Small intestine (tissue), 7 donors: ENCODE measurements around the gene ANO4. TPM values are rescaled to one million over a fixed set of nuclear protein-coding genes. Genes with fewer than 3 reads are reported as not detected.
A peak's percentile ranks its signal among the peaks of the same experiment; 100 is the strongest.
"Not testable (repeated sequence)": the region's sequence is repeated elsewhere in the genome, so short reads cannot be mapped to it uniquely, and the experiment has no call there.

ENCODE experiments used
- DNase-seq, 2 donors: peaks; one replicate each; pipeline versions ENCODE4 v3.0.0 to v3.0.0-alpha.2; 2013
- FAIRE-seq: peaks from 2 replicates; lab custom pipeline; 2012; peaks lifted over from hg19 to GRCh38; lab: Jason Lieb, UNC
- H3K27ac ChIP-seq, 3 donors: one replicate each; pipeline ENCODE4 v1.5.1; 2013; ENCODE audit warnings: low read length in 2 of 3, mild to moderate bottlenecking in 2 of 3, control low read depth in 1 of 3, inconsistent platforms in 1 of 3, low read depth in 1 of 3, moderate library complexity in 1 of 3
- H3K27me3 ChIP-seq, 3 donors: one replicate each; pipeline ENCODE4 v1.6.1; 2013; ENCODE audit warnings: low read length in 3 of 3, inconsistent platforms in 1 of 3; ENCODE audit not compliant: control insufficient read depth in 3 of 3, insufficient read depth in 3 of 3
- H3K36me3 ChIP-seq, 3 donors: one replicate each; pipeline ENCODE4 v1.6.1; 2013; ENCODE audit warnings: low read length in 3 of 3, inconsistent platforms in 1 of 3, low read depth in 1 of 3, mild to moderate bottlenecking in 1 of 3, moderate library complexity in 1 of 3; ENCODE audit not compliant: control insufficient read depth in 3 of 3, insufficient read depth in 2 of 3
- H3K4me1 ChIP-seq, 3 donors: one replicate each; pipeline ENCODE4 v1.6.1; 2013; ENCODE audit warnings: low read length in 2 of 3, inconsistent platforms in 1 of 3, low read depth in 1 of 3, mild to moderate bottlenecking in 1 of 3, moderate library complexity in 1 of 3; ENCODE audit not compliant: control insufficient read depth in 3 of 3, insufficient read depth in 2 of 3
- H3K4me3 ChIP-seq, 3 donors: one replicate each; pipeline ENCODE4 v1.5.1; 2013; ENCODE audit warnings: low read length in 3 of 3, control low read depth in 1 of 3, inconsistent platforms in 1 of 3, low read depth in 1 of 3, mild to moderate bottlenecking in 1 of 3, moderate library complexity in 1 of 3
- H3K9me3 ChIP-seq, 2 donors: one replicate each; pipeline ENCODE4 v1.6.1; 2013; ENCODE audit warnings: low read depth in 1 of 2, low read length in 1 of 2; ENCODE audit not compliant: control insufficient read depth in 2 of 2, insufficient read depth in 1 of 2
- WGBS, 3 donors: extraction: QIAGEN DNeasy Blood & Tissue Kit; methylation state at CpG; one replicate each; pipeline ENCODE4 v1.1.7; 2013; 5-methylcytosine and 5-hydroxymethylcytosine counted together
- polyA plus RNA-seq, 4 donors: library from polyadenylated mRNA; stranded (reverse) in 3 of 4; unstranded in 1 of 4; fragments of 200-250 nt in 3 of 4; fragments of 120-200 nt in 1 of 4; gene quantifications; one replicate each; pipeline versions ENCODE4 v1.2.1 to v1.2.3, GENCODE V29; 2013
- donor health status: healthy with polysubstance abuse.
- donor health status: control.
- donor health status: control.
- donor health status: Bipolar disorder and iron deficiency.
- donor health status: healthy.

ANO4 gene
- polyA plus RNA-seq, 4 donors = 0.03 to 2.1 (median 0.54) TPM; not detected in 1

GRCh38 chr12:101089271-101089670 is 294.7 kb downstream of the ANO4 start:
- Histone ChIP-seq H3K4me3 (no peak overlapping the region), H3K36me3 (no peaks in the 10 kb centered on the region), H3K27me3 (no peaks in the 10 kb centered on the region), H3K9me3 (no peaks in the 10 kb centered on the region), H3K27ac (no peak overlapping the region), H3K4me1 (no peaks in the 10 kb centered on the region)
- no peak for DNase-seq
- FAIRE-seq = no peak
- 80 to 82% (median 80%) methylated on average over 3 of the region's 3 CpGs for WGBS, 3 donors

DNA sequence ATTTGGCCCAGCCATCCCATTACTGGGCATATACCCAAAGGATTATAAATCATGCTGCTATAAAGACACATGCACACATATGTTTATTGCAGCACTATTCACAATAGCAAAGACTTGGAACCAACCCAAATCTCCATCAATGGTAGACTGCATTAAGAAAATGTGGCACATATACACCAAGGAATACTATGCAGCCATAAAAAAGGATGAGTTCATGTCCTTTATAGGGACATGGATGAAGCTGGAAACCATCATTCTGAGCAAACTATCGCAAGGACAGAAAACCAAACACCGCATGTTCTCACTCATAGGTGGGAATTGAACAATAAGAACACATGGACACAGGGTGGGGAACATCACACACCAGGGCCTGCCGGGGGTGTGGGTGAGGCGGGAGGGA is 295.6 kb downstream of the ANO4 start:
- not testable (repeated sequence) for H3K4me1 ChIP-seq, FAIRE-seq, H3K4me3 ChIP-seq, DNase-seq, H3K36me3 ChIP-seq, H3K27ac ChIP-seq, H3K27me3 ChIP-seq, H3K9me3 ChIP-seq
- 94 to 95% (median 95%) methylated on average over 2 to 4 of the region's 4 CpGs for WGBS, 3 donors

- WGBS, 3 donors = 41 to 60% (median 45%) methylated on average over 5 of the region's 5 CpGs
- Histone ChIP-seq H3K36me3 (no peaks in the 10 kb centered on the region), H3K9me3 (peaks cover 0 to 3% of the 10 kb centered on the region in 2 donors), H3K27ac (no peak overlapping the region), H3K4me1 (peaks cover 0 to 9% (median 2%) of the 10 kb centered on the region in 3 donors), H3K4me3 (no peak overlapping the region), H3K27me3 (no peaks in the 10 kb centered on the region)
- peak; percentile 13 to 37 for DNase-seq
- FAIRE-seq = no peak
Measured at GRCh38 chr12:101097829-101098580, 303.4 kb downstream of the ANO4 start.

- FAIRE-seq = no peak
- Histone ChIP-seq H3K4me1 (no peaks in the 10 kb centered on the region), H3K36me3 (no peaks in the 10 kb centered on the region), H3K27ac (no peak overlapping the region), H3K9me3 (peaks cover 0 to 4% of the 10 kb centered on the region in 2 donors), H3K4me3 (no peak overlapping the region), H3K27me3 (no peaks in the 10 kb centered on the region)
- no peak for DNase-seq
- 76 to 80% (median 77%) methylated on average over 4 of the region's 4 CpGs for WGBS, 3 donors
Measured at GRCh38 chr12:101107032-101107763, 312.6 kb downstream of the ANO4 start.

GRCh38 chr12:101108130-101108529 is 313.6 kb downstream of the ANO4 start:
- Histone ChIP-seq H3K27me3 (no peaks in the 10 kb centered on the region), H3K4me1 (no peaks in the 10 kb centered on the region), H3K27ac (no peak overlapping the region), H3K36me3 (no peaks in the 10 kb centered on the region), H3K9me3 (peaks cover 0 to 4% of the 10 kb centered on the region in 2 donors), H3K4me3 (no peak overlapping the region)
- WGBS, 3 donors = 77 to 90% (median 78%) methylated on average over 5 of the region's 5 CpGs
- DNase-seq (peak in 1 of 2 donors; percentile 21), FAIRE-seq (no peak)

DNA sequence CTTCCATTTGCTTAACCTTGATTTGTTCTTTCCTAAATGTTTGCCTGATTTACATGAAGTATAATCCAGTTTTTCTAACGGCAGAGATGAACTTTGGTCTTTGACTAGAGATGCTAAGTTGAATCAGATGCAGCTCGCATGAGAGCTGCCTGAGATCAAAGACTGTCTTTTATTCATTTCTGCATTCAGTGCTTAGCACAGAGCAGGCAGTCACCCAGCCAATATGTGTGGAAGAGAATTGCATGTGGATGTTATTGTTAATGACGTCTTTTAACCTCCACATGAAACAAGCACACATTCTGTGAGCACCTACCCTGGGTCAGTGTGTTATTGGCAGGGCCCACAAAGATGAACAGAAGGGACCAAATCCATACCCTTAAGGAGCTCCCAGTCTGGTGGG is 316.3 kb downstream of the ANO4 start:
- Histone ChIP-seq H3K9me3 (no peaks in the 10 kb centered on the region), H3K4me3 (no peak overlapping the region), H3K4me1 (no peaks in the 10 kb centered on the region), H3K36me3 (no peaks in the 10 kb centered on the region), H3K27me3 (no peaks in the 10 kb centered on the region), H3K27ac (no peak overlapping the region)
- WGBS, 3 donors = 27 to 54% (median 32%) methylated on average over 3 of the region's 3 CpGs
- DNase-seq = no peak
- FAIRE-seq = no peak

- H3K27me3 ChIP-seq = no peaks in the 10 kb centered on the region
- no peak overlapping the region for H3K4me3 ChIP-seq
- DNase-seq = no peak
- no peak overlapping the region for H3K27ac ChIP-seq
- 73 to 75% (median 73%) methylated on average over 2 of the region's 2 CpGs for WGBS, 3 donors
- no peaks in the 10 kb centered on the region for H3K9me3 ChIP-seq
- H3K36me3 ChIP-seq = no peaks in the 10 kb centered on the region
- no peaks in the 10 kb centered on the region for H3K4me1 ChIP-seq
- no peak for FAIRE-seq
Measured at GRCh38 chr12:101111441-101111840, 316.9 kb downstream of the ANO4 start.

GRCh38 chr12:101115326-101115725 is 320.8 kb downstream of the ANO4 start:
- WGBS, 3 donors = 53 to 75% (median 59%) methylated on average over 2 of the region's 2 CpGs
- DNase-seq (no peak), FAIRE-seq (no peak)
- no peaks in the 10 kb centered on the region for H3K4me1 ChIP-seq
- H3K36me3 ChIP-seq = no peaks in the 10 kb centered on the region
- H3K27me3 ChIP-seq = no peaks in the 10 kb centered on the region
- no peak overlapping the region for H3K4me3 ChIP-seq
- no peaks in the 10 kb centered on the region for H3K9me3 ChIP-seq
- no peak overlapping the region for H3K27ac ChIP-seq
